OCI-LY7 (cell line): Measurements from ENCODE around the gene PCNX2. TPM values are rescaled to one million over a fixed set of nuclear protein-coding genes. Genes with fewer than 3 reads are reported as not detected.
A peak's percentile ranks its signal among the peaks of the same experiment; 100 is the strongest.

Source experiments
- BruUV-seq: library from RNA; stranded (reverse); fragments of 400-500 nt; replicated peaks from 2 replicates; lab custom pipeline; 2021; lab: Mats Ljungman, UMichigan
- CTCF ChIA-PET: fragments of 300-600 bp; sonication (Branson Sonifier 250); formaldehyde crosslinking; loops from one replicate; lab custom pipeline; 2022; ENCODE audit warnings: antibody characterized with exemption; ENCODE audit not compliant: unreplicated experiment; lab: Charles Lee
- POLR2A ChIA-PET: fragments of 300-600 bp; sonication (Branson Sonifier 250); formaldehyde crosslinking; loops from one replicate; lab custom pipeline; 2022; ENCODE audit warnings: antibody characterized with exemption; lab: Charles Lee
- DNase-seq: peaks from one replicate; pipeline ENCODE4 v3.0.0-alpha.2; 2015; ENCODE audit warnings: low spot score
- H2AFZ ChIP-seq: fragments of 200-600 bp; sonication (generic), shearing (Covaris generic); 2 replicates; pipeline ENCODE4 v1.6.1; 2014; ENCODE audit warnings: mild to moderate bottlenecking, antibody characterized with exemption, low read length, moderate library complexity
- H3K27ac ChIP-seq: fragments of 200-600 bp; sonication (generic); 2 replicates; pipeline ENCODE4 v1.5.1; 2014; ENCODE audit warnings: mixed run types, low read depth, mild to moderate bottlenecking, moderate library complexity, low read length, inconsistent platforms; ENCODE audit not compliant: poor library complexity, severe bottlenecking
- H3K36me3 ChIP-seq: fragments of 200-600 bp; sonication (generic); 2 replicates; pipeline ENCODE4 v1.6.1; 2014; ENCODE audit warnings: mild to moderate bottlenecking, antibody characterized with exemption, low read length, moderate library complexity, mixed read lengths; ENCODE audit not compliant: insufficient read depth
- H3K4me1 ChIP-seq: fragments of 200-600 bp; sonication (generic); 2 replicates; pipeline ENCODE4 v1.5.1; 2014; ENCODE audit warnings: mild to moderate bottlenecking, low read length; ENCODE audit not compliant: insufficient read depth, poor library complexity, severe bottlenecking
- H3K4me2 ChIP-seq: fragments of 200-600 bp; sonication (generic); 2 replicates; pipeline ENCODE4 v1.6.1; 2014; ENCODE audit warnings: mild to moderate bottlenecking, low read length
- H3K4me3 ChIP-seq: fragments of 200-600 bp; sonication (generic); 2 replicates; pipeline ENCODE4 v1.5.1; 2014; ENCODE audit warnings: mild to moderate bottlenecking, low read depth, low read length; ENCODE audit not compliant: poor library complexity, severe bottlenecking
- H3K79me2 ChIP-seq: fragments of 200-600 bp; sonication (generic); 2 replicates; pipeline ENCODE4 v1.6.1; 2016; ENCODE audit warnings: low read depth, mild to moderate bottlenecking, low read length, moderate library complexity, mixed read lengths; ENCODE audit not compliant: insufficient read depth
- H3K9me2 ChIP-seq: fragments of 200-600 bp; sonication (generic); 2 replicates; pipeline ENCODE4 v1.6.1; 2016; ENCODE audit warnings: mild to moderate bottlenecking, low read length, mixed read lengths; ENCODE audit not compliant: insufficient read depth
- H3K9me3 ChIP-seq: fragments of 200-600 bp; sonication (generic); 2 replicates; pipeline ENCODE4 v1.6.1; 2014; ENCODE audit warnings: mild to moderate bottlenecking, mixed run types, low read length, mixed read lengths
- H4K20me1 ChIP-seq: fragments of 200-600 bp; sonication (generic); 2 replicates; pipeline ENCODE4 v1.6.1; 2014; ENCODE audit warnings: mild to moderate bottlenecking, antibody characterized with exemption, low read length, moderate library complexity, mixed read lengths; ENCODE audit not compliant: insufficient read depth
- CTCF ChIP-seq: fragments of 200-600 bp; sonication (generic); conservative IDR thresholded peaks from 2 replicates; pipeline ENCODE4 v1.5.1; 2014; ENCODE audit warnings: mild to moderate bottlenecking, antibody characterized with exemption, low read length, moderate library complexity, mixed read lengths
- EZH2phosphoT487 ChIP-seq: fragments of 200-600 bp; sonication (generic); IDR thresholded peaks from 2 replicates; pipeline ENCODE4 v1.6.1; 2018; ENCODE audit warnings: low read depth, borderline replicate concordance, mild to moderate bottlenecking, mixed run types, antibody characterized with exemption, low read length, moderate library complexity, mixed read lengths
- intact Hi-C: fragments of 100-400 bp; cut with micrococcal nuclease; formaldehyde crosslinking; loops from one replicate; pipeline ENCODE4 v1.10.0; 2022; ENCODE audit not compliant: unreplicated experiment
- total RNA-seq, 2 experiments: library from RNA; depleted of rRNA in 1 of 2; stranded (reverse); fragments of >200 nt in 1 of 2; shearing (Covaris generic) in 1 of 2; gene quantifications; 2 replicates each; pipeline ENCODE4 v1.2.3, GENCODE V29; 2014 to 2022

Gene PCNX2
- total RNA-seq, 2 experiments from 2014 or later, result 17.1 to 26.9 TPM

- TF ChIP-seq CTCF, result no peak
- no peak for TF ChIP-seq EZH2phosphoT487
- no peaks in the 10 kb centered on the region for H3K36me3 ChIP-seq
- no TSS peak for BruUV-seq
- no peaks in the 10 kb centered on the region for H3K9me3 ChIP-seq
- DNase-seq, result no peak
- ChIA-PET CTCF (no interaction called here), POLR2A (interaction anchor here (1.0 kb wide), 1 partner anchor 10 kb away, joined by 3 read pairs; no protein-coding TSS in a partner anchor)
- H3K27ac ChIP-seq, result no peak overlapping the region
- no peak overlapping the region for H3K4me2 ChIP-seq
- H3K79me2 ChIP-seq, result no peaks in the 10 kb centered on the region
- H2AFZ ChIP-seq, result no peak overlapping the region
- no peaks in the 10 kb centered on the region for H3K9me2 ChIP-seq
- intact Hi-C loops, result no loop called here
- H4K20me1 ChIP-seq, result no peaks in the 10 kb centered on the region
- H3K4me1 ChIP-seq, result peaks cover 7% of the 10 kb centered on the region
- H3K4me3 ChIP-seq, result no peak overlapping the region
Observed at GRCh38 chr1:233320023-233320422, 24.5 kb upstream of the PCNX2 start.

- Histone ChIP-seq H3K36me3 (no peaks in the 10 kb centered on the region), H3K4me1 (peaks cover 7% of the 10 kb centered on the region), H3K9me2 (no peaks in the 10 kb centered on the region), H2AFZ (peak overlapping the region; percentile 17; the same call in 1 of the 2 replicates), H4K20me1 (no peaks in the 10 kb centered on the region), H3K79me2 (no peaks in the 10 kb centered on the region), H3K4me2 (peak overlapping the region; percentile 17; the same call in 1 of the 2 replicates), H3K27ac (no peak overlapping the region), H3K4me3 (no peak overlapping the region), H3K9me3 (no peaks in the 10 kb centered on the region)
- no TSS peak for BruUV-seq
- POLR2A ChIA-PET, result no interaction called here
- intact Hi-C loops, result no loop called here
- DNase-seq, result peak; percentile 38
- TF ChIP-seq CTCF (no peak), EZH2phosphoT487 (no peak)
- CTCF ChIA-PET, result no interaction called here
Observed at GRCh38 chr1:233319272-233319671, 23.7 kb upstream of the PCNX2 start.

GRCh38 chr1:233316473-233316872, 20.9 kb upstream of the PCNX2 start:
- no peak overlapping the region for H3K4me2 ChIP-seq
- peaks cover 7% of the 10 kb centered on the region for H3K4me1 ChIP-seq
- no peaks in the 10 kb centered on the region for H3K79me2 ChIP-seq
- DNase-seq, result no peak
- intact Hi-C loops, result no loop called here
- H3K9me2 ChIP-seq, result no peaks in the 10 kb centered on the region
- no peaks in the 10 kb centered on the region for H3K9me3 ChIP-seq
- H3K36me3 ChIP-seq, result no peaks in the 10 kb centered on the region
- BruUV-seq, result no TSS peak
- no peaks in the 10 kb centered on the region for H4K20me1 ChIP-seq
- ChIA-PET CTCF (no interaction called here), POLR2A (interaction anchor here (0.6 to 1.5 kb wide), 3 partner anchors 20 to 22 kb away, joined by 4 read pairs; no protein-coding TSS in a partner anchor)
- no peak overlapping the region for H3K4me3 ChIP-seq
- H2AFZ ChIP-seq, result no peak overlapping the region
- no peak for TF ChIP-seq CTCF
- TF ChIP-seq EZH2phosphoT487, result no peak
- H3K27ac ChIP-seq, result no peak overlapping the region
